Fibroblast of lung (primary cell): ENCODE results near the gene CA12. TPM values are rescaled to one million over a fixed set of nuclear protein-coding genes. Genes with fewer than 3 reads are reported as not detected.

Source experiments
- DNase-seq, 2 donors: peaks; one replicate each; pipeline versions ENCODE4 v3.0.0 to v3.0.0-alpha.2; 2010; ENCODE audit warnings: low read depth in 2 of 2
- H2AFZ ChIP-seq: 2 replicates; pipeline ENCODE4 v1.5.1; 2012; ENCODE audit warnings: low read length, control low read depth, inconsistent platforms
- H3K27ac ChIP-seq: 2 replicates; pipeline ENCODE4 v1.5.1; 2011; ENCODE audit warnings: low read length, control low read depth; ENCODE audit not compliant: insufficient read depth
- H3K27me3 ChIP-seq: 2 replicates; pipeline ENCODE4 v1.5.1; 2011; ENCODE audit warnings: mild to moderate bottlenecking, low read length; ENCODE audit not compliant: control insufficient read depth, insufficient read depth
- H3K36me3 ChIP-seq: 2 replicates; pipeline ENCODE4 v1.5.1; 2011; ENCODE audit warnings: low read length; ENCODE audit not compliant: control insufficient read depth, insufficient read depth
- H3K4me1 ChIP-seq: 2 replicates; pipeline ENCODE4 v1.5.1; 2011; ENCODE audit warnings: low read length; ENCODE audit not compliant: control insufficient read depth, insufficient read depth; ENCODE audit errors: extremely low read depth
- H3K4me2 ChIP-seq: 2 replicates; pipeline ENCODE4 v1.5.1; 2011; ENCODE audit warnings: low read length, control low read depth; ENCODE audit not compliant: insufficient read depth; ENCODE audit errors: extremely low read depth
- H3K4me3 ChIP-seq, 4 experiments: fragments of 200-600 bp in 1 of 4; sonication (generic) in 1 of 4; replicated peaks in 1 of 4; 2 replicates each; pipeline ENCODE4 v1.5.1; 2011 to 2016; ENCODE audit warnings: low read length in 4 of 4, low read depth in 3 of 4, mild to moderate bottlenecking in 3 of 4, control low read depth in 2 of 4, inconsistent platforms in 1 of 4, mixed read lengths in 1 of 4; ENCODE audit not compliant: insufficient read depth in 1 of 4; ENCODE audit errors: control extremely low read depth in 1 of 4
- H3K79me2 ChIP-seq: 2 replicates; pipeline ENCODE4 v1.5.1; 2012; ENCODE audit warnings: mild to moderate bottlenecking, low read length, inconsistent platforms; ENCODE audit not compliant: control insufficient read depth, insufficient read depth
- H3K9ac ChIP-seq: 2 replicates; pipeline ENCODE4 v1.5.1; 2011; ENCODE audit warnings: mild to moderate bottlenecking, low read length, control low read depth; ENCODE audit not compliant: insufficient read depth
- H3K9me3 ChIP-seq: 2 replicates; pipeline ENCODE4 v1.5.1; 2012; ENCODE audit warnings: low read depth, low read length; ENCODE audit not compliant: control insufficient read depth, insufficient read depth
- H4K20me1 ChIP-seq: 2 replicates; pipeline ENCODE4 v1.5.1; 2011; ENCODE audit warnings: low read length; ENCODE audit not compliant: control insufficient read depth, insufficient read depth; ENCODE audit errors: extremely low read depth
- CTCF ChIP-seq, 2 donors: IDR thresholded peaks in 1 of 2; conservative IDR thresholded peaks in 1 of 2; 1 replicate in 1 of 2; 2 replicates in 1 of 2; pipeline ENCODE4 v1.5.1; 2011 to 2012; ENCODE audit warnings: low read length in 2 of 2, control low read depth in 1 of 2, inconsistent platforms in 1 of 2, low read depth in 1 of 2, mild to moderate bottlenecking in 1 of 2
- EZH2 ChIP-seq: IDR thresholded peaks from 2 replicates; pipeline ENCODE4 v1.5.1; 2012; ENCODE audit warnings: low read length, control low read depth, mild to moderate bottlenecking; ENCODE audit errors: missing control alignments
- polyA plus RNA-seq, 2 donors: library from polyadenylated mRNA; depleted of rRNA in 1 of 2; stranded (reverse) in 1 of 2; unstranded in 1 of 2; fragments of >200 nt; gene quantifications; 2 replicates each; pipeline ENCODE4 v1.2.1, GENCODE V29; 2011 to 2012; ENCODE audit warnings: missing spikeins in 1 of 2
- total RNA-seq: library from RNA; depleted of rRNA; stranded (reverse); fragments of >200 nt; gene quantifications from 2 replicates; pipeline ENCODE4 v1.2.1, GENCODE V29; 2014

The CA12 gene
- total and polyA plus RNA-seq, 2 donors (not counting 1 experiment from before 2014, with no cell fraction given), result 30.6 to 48.4 TPM

- H3K79me2 ChIP-seq, result no peaks in the 10 kb centered on the region
- no peaks in the 10 kb centered on the region for H3K9me3 ChIP-seq
- H3K9ac ChIP-seq, result no peak overlapping the region
- H3K4me1 ChIP-seq, result peaks cover 4% of the 10 kb centered on the region
- no peak overlapping the region for H3K4me2 ChIP-seq
- peak; percentile 35 to 78 for DNase-seq
- no peaks in the 10 kb centered on the region for H3K36me3 ChIP-seq
- no peak overlapping the region for H2AFZ ChIP-seq
- H3K27ac ChIP-seq, result no peak overlapping the region
- no peak for TF ChIP-seq EZH2
- peak; percentile 46 to 64 for TF ChIP-seq CTCF (conservative IDR thresholded peaks at IDR 0.05 in 1 of 2, IDR thresholded peaks at IDR 0.05 in 1 of 2; ENCODE audit: low read depth in 1 of 2, low read length in 2 of 2)
- H4K20me1 ChIP-seq, result no peaks in the 10 kb centered on the region
- H3K27me3 ChIP-seq, result no peaks in the 10 kb centered on the region
- no peak overlapping the region for H3K4me3 ChIP-seq
Measured at GRCh38 chr15:63288778-63289378, 92.8 kb downstream of the CA12 start.

GRCh38 chr15:63288342-63288741 is 93.3 kb downstream of the CA12 start:
- no peak overlapping the region for H3K27ac ChIP-seq
- H3K79me2 ChIP-seq, result no peaks in the 10 kb centered on the region
- H3K4me3 ChIP-seq, result no peak overlapping the region
- no peaks in the 10 kb centered on the region for H4K20me1 ChIP-seq
- no peak overlapping the region for H3K4me2 ChIP-seq
- TF ChIP-seq EZH2 (no peak), CTCF (conservative IDR thresholded peaks at IDR 0.05 in 1 of 2, IDR thresholded peaks at IDR 0.05 in 1 of 2; ENCODE audit: low read depth in 1 of 2, low read length in 2 of 2) (no peak)
- H3K9ac ChIP-seq, result no peak overlapping the region
- no peaks in the 10 kb centered on the region for H3K36me3 ChIP-seq
- H2AFZ ChIP-seq, result no peak overlapping the region
- H3K9me3 ChIP-seq, result no peaks in the 10 kb centered on the region
- no peaks in the 10 kb centered on the region for H3K27me3 ChIP-seq
- H3K4me1 ChIP-seq, result peaks cover 4% of the 10 kb centered on the region
- peak in 1 of 2 donors; percentile 18 for DNase-seq

- peak; percentile 24 to 33 for DNase-seq
- no peak overlapping the region for H3K27ac ChIP-seq
- H3K79me2 ChIP-seq, result no peaks in the 10 kb centered on the region
- H3K4me1 ChIP-seq, result peaks cover 4% of the 10 kb centered on the region
- TF ChIP-seq CTCF (conservative IDR thresholded peaks at IDR 0.05 in 1 of 2, IDR thresholded peaks at IDR 0.05 in 1 of 2; ENCODE audit: low read depth in 1 of 2, low read length in 2 of 2) (no peak), EZH2 (no peak)
- no peak overlapping the region for H3K4me2 ChIP-seq
- H3K4me3 ChIP-seq, result no peak overlapping the region
- no peak overlapping the region for H3K9ac ChIP-seq
- H3K36me3 ChIP-seq, result no peaks in the 10 kb centered on the region
- no peak overlapping the region for H2AFZ ChIP-seq
- H4K20me1 ChIP-seq, result no peaks in the 10 kb centered on the region
- no peaks in the 10 kb centered on the region for H3K27me3 ChIP-seq
- no peaks in the 10 kb centered on the region for H3K9me3 ChIP-seq
Measured at GRCh38 chr15:63287109-63287508, 94.5 kb downstream of the CA12 start.
